NK-92 (cell line): ENCODE results near the gene ACAD11.

Experiments used
- DNase-seq: peaks from one replicate; lab custom pipeline; 2025; ENCODE audit not compliant: unreplicated experiment; lab: John Stamatoyannopoulos, UW

Gene ACAD11

GRCh38 chr3:132659365-132660051, at the start of gene ACAD11:
Gene ACAD11, minus strand, starts transcription at chr3:132659809. Its CDS starts 58 bp downstream, at chr3:132659751.
- DNase-seq = no peak

- no peak for DNase-seq
These were observed 44.1 kb upstream of the ACAD11 start for GRCh38 chr3:132703733-132704132.

- DNase-seq = no peak
These were observed 35.8 kb upstream of the ACAD11 start for GRCh38 chr3:132695422-132695821.

- DNase-seq = no peak
These were observed 35.4 kb upstream of the ACAD11 start for GRCh38 chr3:132694991-132695390.

- no peak for DNase-seq
These were observed 30.4 kb upstream of the ACAD11 start for GRCh38 chr3:132690040-132690439.

GRCh38 chr3:132682201-132682600, 22.6 kb upstream of the ACAD11 start:
- DNase-seq = no peak

GRCh38 chr3:132681421-132681820, 21.8 kb upstream of the ACAD11 start:
- DNase-seq = no peak

- no peak for DNase-seq
These were observed 20.3 kb upstream of the ACAD11 start for GRCh38 chr3:132679911-132680310.

- no peak for DNase-seq
These were observed 15.8 kb upstream of the ACAD11 start for GRCh38 chr3:132675408-132675807.

- DNase-seq = no peak
These were observed 9.7 kb upstream of the ACAD11 start for GRCh38 chr3:132669256-132669777.

- no peak for DNase-seq
These were observed 5.7 kb upstream of the ACAD11 start for GRCh38 chr3:132665230-132665745.

- no peak for DNase-seq
These were observed 2.6 kb upstream of the ACAD11 start for GRCh38 chr3:132662212-132662611.

GRCh38 chr3:132661101-132661500, 1.5 kb upstream of the ACAD11 start:
- no peak for DNase-seq

- DNase-seq = no peak
These were observed 1.1 kb upstream of the ACAD11 start for GRCh38 chr3:132660811-132661070.

GRCh38 chr3:132660052-132660810, 622 bp upstream of the ACAD11 start, which contains the start of gene UBA5:
Gene UBA5, plus strand, starts transcription at chr3:132660329. Its CDS starts 209 bp downstream, at chr3:132660538.
- DNase-seq = no peak

GRCh38 chr3:132659000-132659364, 627 bp downstream of the ACAD11 start:
- DNase-seq = no peak

GRCh38 chr3:132657869-132658747, 1.5 kb downstream of the ACAD11 start:
- no peak for DNase-seq

GRCh38 chr3:132655471-132655870, 4.1 kb downstream of the ACAD11 start:
- DNase-seq = no peak

- no peak for DNase-seq
These were observed 4.9 kb downstream of the ACAD11 start for GRCh38 chr3:132654721-132655120.

- no peak for DNase-seq
These were observed 5.4 kb downstream of the ACAD11 start for GRCh38 chr3:132654190-132654589.

- no peak for DNase-seq
These were observed 6.9 kb downstream of the ACAD11 start for GRCh38 chr3:132652640-132653270.
